ENCODE measurements around the gene SSUH2. TPM values are rescaled to one million over a fixed set of nuclear protein-coding genes. Genes with fewer than 3 reads are reported as not detected.

SSUH2 gene
- total RNA-seq, 1 experiment from 2014 or later: 0.51 TPM

- TF ChIP-seq CTCF (IDR thresholded peaks at IDR 0.05; ENCODE audit: unreplicated experiment): no peak
- no peak overlapping the region for H3K4me3 Mint-ChIP-seq (ENCODE audit: unreplicated experiment)
- no peaks in the 10 kb centered on the region for H3K27me3 Mint-ChIP-seq (ENCODE audit: insufficient read depth, unreplicated experiment)
- POLR2A ChIA-PET: interaction anchor here (1.4 kb wide), 1 partner anchor 11 kb away, joined by 4 read pairs; no protein-coding TSS in a partner anchor
- no peak for DNase-seq (ENCODE audit: unreplicated experiment)
- H3K27ac Mint-ChIP-seq (ENCODE audit: low read depth, unreplicated experiment): no peak overlapping the region
- intact Hi-C loops (cut with micrococcal nuclease): no loop called here
- CTCF ChIA-PET: interaction anchor here (0.6 to 2.7 kb wide), 4 partner anchors 9 to 257 kb away, joined by 3 to 26 read pairs (median 4); no protein-coding TSS in a partner anchor
- peaks cover 11% of the 10 kb centered on the region for H3K4me1 Mint-ChIP-seq (ENCODE audit: insufficient read depth, unreplicated experiment)
- no TSS peak for BruUV-seq (replicated peaks)
- no peaks in the 10 kb centered on the region for H3K36me3 Mint-ChIP-seq (ENCODE audit: insufficient read depth, unreplicated experiment)
- no peaks in the 10 kb centered on the region for H3K9me3 Mint-ChIP-seq (ENCODE audit: unreplicated experiment)
Observed at GRCh38 chr3:8618950-8619349, 25.6 kb downstream of the SSUH2 start.

- DNase-seq (ENCODE audit: unreplicated experiment): no peak
- intact Hi-C loops (cut with micrococcal nuclease): no loop called here
- Mint-ChIP-seq H3K27ac (ENCODE audit: low read depth, unreplicated experiment) (no peak overlapping the region), H3K4me1 (ENCODE audit: insufficient read depth, unreplicated experiment) (peaks cover 6% of the 10 kb centered on the region), H3K9me3 (ENCODE audit: unreplicated experiment) (no peaks in the 10 kb centered on the region), H3K36me3 (ENCODE audit: insufficient read depth, unreplicated experiment) (no peaks in the 10 kb centered on the region), H3K27me3 (ENCODE audit: insufficient read depth, unreplicated experiment) (no peaks in the 10 kb centered on the region), H3K4me3 (ENCODE audit: unreplicated experiment) (no peak overlapping the region)
- no peak for TF ChIP-seq CTCF (IDR thresholded peaks at IDR 0.05; ENCODE audit: unreplicated experiment)
- BruUV-seq (replicated peaks): no TSS peak
- POLR2A ChIA-PET: no interaction called here
- CTCF ChIA-PET: interaction anchor here (0.6 to 2.7 kb wide), 2 partner anchors 175 to 1219 kb away, joined by 3 to 26 read pairs; no protein-coding TSS in a partner anchor
Observed at GRCh38 chr3:8617921-8618320, 26.7 kb downstream of the SSUH2 start.

GRCh38 chr3:8610951-8611350 lies 33.6 kb downstream of the SSUH2 start:
- CTCF ChIA-PET: interaction anchor here (1.0 to 7.6 kb wide), 2 partner anchors 11 to 167 kb away, joined by 6 to 72 read pairs; no protein-coding TSS in a partner anchor
- Mint-ChIP-seq H3K36me3 (ENCODE audit: insufficient read depth, unreplicated experiment) (no peaks in the 10 kb centered on the region), H3K27me3 (ENCODE audit: insufficient read depth, unreplicated experiment) (no peaks in the 10 kb centered on the region), H3K4me3 (ENCODE audit: unreplicated experiment) (no peak overlapping the region), H3K27ac (ENCODE audit: low read depth, unreplicated experiment) (no peak overlapping the region), H3K4me1 (ENCODE audit: insufficient read depth, unreplicated experiment) (peaks cover 11% of the 10 kb centered on the region), H3K9me3 (ENCODE audit: unreplicated experiment) (no peaks in the 10 kb centered on the region)
- intact Hi-C loops (cut with micrococcal nuclease): no loop called here
- POLR2A ChIA-PET: no interaction called here
- no TSS peak for BruUV-seq (replicated peaks)
- DNase-seq (ENCODE audit: unreplicated experiment): no peak
- TF ChIP-seq CTCF (IDR thresholded peaks at IDR 0.05; ENCODE audit: unreplicated experiment): no peak

GRCh38 chr3:8608791-8609467 lies 35.7 kb downstream of the SSUH2 start:
- ChIA-PET POLR2A (no interaction called here), CTCF (interaction anchor here (0.6 to 7.6 kb wide), 3 partner anchors 24 to 191 kb away, joined by 3 to 72 read pairs (median 3); no protein-coding TSS in a partner anchor)
- peak overlapping the region; percentile 41 for H3K27ac Mint-ChIP-seq (ENCODE audit: low read depth, unreplicated experiment)
- no peak for DNase-seq (ENCODE audit: unreplicated experiment)
- TF ChIP-seq CTCF (IDR thresholded peaks at IDR 0.05; ENCODE audit: unreplicated experiment): no peak
- H3K27me3 Mint-ChIP-seq (ENCODE audit: insufficient read depth, unreplicated experiment): no peaks in the 10 kb centered on the region
- H3K9me3 Mint-ChIP-seq (ENCODE audit: unreplicated experiment): no peaks in the 10 kb centered on the region
- intact Hi-C loops (cut with micrococcal nuclease): no loop called here
- H3K4me1 Mint-ChIP-seq (ENCODE audit: insufficient read depth, unreplicated experiment): peaks cover 11% of the 10 kb centered on the region
- H3K4me3 Mint-ChIP-seq (ENCODE audit: unreplicated experiment): no peak overlapping the region
- H3K36me3 Mint-ChIP-seq (ENCODE audit: insufficient read depth, unreplicated experiment): no peaks in the 10 kb centered on the region
- no TSS peak for BruUV-seq (replicated peaks)

Data from MCF 10A (cell line).